DMS 273 (cell line): ENCODE data around the gene SPIC.
"Not testable (repeated sequence)": the region's sequence is repeated elsewhere in the genome, so short reads cannot be mapped to it uniquely, and the experiment has no call there.

ENCODE experiments used
- DNase-seq: peaks from one replicate; lab custom pipeline; 2025; ENCODE audit not compliant: unreplicated experiment; lab: John Stamatoyannopoulos, UW

The SPIC gene

DNA sequence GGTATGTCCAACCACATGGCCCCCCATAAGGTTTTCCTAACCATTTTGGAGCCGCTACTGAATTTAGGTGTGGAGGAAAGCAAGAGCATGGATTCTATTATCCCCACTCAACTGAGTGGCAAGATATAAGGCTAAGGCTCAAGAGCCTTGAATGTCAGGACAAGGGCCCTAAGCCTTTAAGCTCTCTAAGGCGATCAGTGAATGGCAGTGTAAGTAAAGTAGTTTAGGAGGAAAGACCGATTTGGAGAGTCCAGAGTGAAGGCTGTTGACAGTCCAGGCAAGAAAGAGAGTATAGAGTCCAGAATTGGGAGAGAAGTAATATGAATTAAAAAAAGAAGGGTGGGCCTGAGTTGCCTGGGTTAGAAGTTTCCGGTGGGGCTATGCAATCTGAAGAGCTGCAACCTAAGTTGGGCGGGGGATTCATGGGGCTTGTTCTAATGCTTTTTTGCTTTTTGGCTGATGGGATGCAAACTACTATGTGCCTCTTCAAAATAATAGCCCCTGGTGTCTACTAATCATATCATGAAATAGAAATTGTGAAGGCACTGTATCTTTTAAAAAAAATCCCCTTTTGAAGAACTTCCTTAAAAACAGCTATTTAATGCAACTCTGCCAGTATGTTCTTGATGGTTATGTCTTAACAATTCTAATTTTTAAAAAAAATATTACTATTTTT lies at the start of gene SPIC:
TSS of gene SPIC (plus strand) at position 626 of the 676 bp plus-strand sequence. CDS start 1,569 bp downstream, outside the sequence.
- no peak for DNase-seq

DNA sequence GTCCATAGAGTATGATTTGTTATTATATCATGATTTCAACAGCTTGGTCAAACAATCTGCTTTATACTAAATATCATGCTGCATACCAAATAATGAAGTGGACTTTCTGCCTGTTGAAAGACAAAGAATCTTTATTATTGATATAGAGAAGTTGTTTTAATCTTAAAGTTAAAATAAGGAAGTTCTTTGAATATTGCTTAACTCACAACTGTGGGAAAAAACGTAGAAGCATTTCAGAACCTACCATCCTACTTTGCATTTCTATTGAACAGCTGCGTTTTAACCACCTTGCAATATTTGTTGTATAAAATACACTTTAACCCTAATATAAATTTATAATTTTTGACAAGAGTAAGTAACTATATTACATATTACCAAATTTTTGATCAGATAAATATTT lies 44.7 kb upstream of the SPIC start:
- no peak for DNase-seq

DNA sequence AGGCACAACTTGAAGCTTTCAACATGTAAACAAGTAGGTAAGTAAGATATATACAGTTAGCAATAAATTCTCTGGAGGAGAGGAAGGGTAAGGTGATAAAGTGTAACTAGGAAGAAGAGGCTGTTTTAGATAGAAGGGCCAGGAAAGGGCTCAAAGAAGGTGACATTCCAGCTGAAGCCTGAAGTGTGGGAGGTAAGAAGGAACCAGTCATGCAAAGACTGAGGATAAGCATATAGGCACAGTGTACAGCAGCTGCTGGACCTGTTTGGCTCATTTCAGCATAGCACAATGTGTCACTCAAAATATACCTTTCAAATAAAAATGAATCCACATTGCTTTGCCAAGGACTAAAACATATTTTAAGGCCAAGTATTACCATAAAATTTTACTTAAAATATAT lies 39.0 kb upstream of the SPIC start:
- no peak for DNase-seq

DNA sequence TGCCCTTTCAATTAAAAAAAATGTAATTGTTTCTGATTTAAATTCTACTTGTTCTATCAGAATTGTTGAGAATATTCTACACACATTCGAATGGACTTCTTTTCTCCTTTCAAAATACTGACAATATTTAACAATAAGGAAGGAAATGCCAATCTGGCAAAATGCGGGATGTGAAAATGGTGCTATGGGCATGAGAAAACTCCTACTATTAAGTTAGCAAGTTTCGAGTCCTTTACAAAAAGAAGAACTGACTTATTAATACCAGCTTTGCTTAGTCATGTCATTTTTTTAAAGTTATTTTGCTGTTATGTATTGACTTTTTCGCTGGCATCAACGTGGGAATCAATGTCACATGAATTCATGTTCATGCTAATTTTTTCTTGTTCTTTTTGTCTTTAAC lies 35.9 kb upstream of the SPIC start:
- no peak for DNase-seq

DNA sequence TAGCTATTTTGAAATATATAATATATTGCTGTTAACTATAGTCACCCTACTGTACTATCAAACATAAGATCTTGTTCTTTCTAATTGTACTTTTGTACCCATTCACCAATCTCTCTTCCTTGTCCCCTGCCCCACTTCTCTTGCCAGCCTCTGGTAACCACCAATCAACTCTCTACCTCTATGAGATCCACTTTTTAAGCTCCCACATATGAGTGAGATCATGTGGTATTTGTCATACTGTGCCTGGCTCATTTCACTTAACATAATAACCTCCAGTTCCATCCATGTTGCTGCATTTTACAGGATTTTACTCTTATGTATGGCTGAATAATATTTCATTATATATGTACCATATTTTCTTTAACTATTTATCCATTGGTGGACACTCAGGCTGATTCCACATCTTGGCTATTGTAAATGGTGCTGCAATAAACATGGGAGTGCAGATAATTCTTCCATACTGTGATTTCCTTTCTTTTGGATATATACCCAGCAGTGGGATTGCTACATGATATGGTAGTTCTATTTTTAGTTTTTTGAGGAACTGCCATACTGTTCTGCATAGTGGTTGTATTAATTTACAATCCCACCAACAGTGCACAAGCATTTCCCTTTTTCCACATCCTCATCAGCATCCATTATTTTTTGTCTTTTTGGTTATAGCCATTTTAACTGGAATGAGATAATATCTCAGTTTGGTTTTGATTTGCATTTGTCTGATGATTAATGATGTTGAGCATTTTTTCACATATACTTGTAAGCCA lies 33.5 kb upstream of the SPIC start:
- no peak for DNase-seq

DNA sequence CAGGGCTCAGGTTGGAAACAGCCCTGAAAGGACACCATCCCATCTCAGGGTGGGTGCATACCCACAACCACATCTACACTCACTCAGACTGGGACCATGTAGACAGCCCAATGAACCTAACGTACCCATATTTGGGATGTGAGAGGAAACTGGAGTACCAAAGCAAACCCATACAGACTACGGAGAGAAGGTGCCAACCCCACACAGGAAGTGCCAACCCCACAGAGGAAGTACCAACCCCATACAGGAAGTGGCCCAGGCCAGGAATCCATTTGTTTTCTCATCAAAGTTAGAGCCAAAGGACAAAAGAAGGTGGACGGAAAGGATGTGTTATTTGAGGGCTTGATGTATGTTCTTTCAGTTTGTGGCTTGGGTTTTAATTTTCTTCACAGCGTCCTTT lies 19.5 kb upstream of the SPIC start:
- DNase-seq = no peak

DNA sequence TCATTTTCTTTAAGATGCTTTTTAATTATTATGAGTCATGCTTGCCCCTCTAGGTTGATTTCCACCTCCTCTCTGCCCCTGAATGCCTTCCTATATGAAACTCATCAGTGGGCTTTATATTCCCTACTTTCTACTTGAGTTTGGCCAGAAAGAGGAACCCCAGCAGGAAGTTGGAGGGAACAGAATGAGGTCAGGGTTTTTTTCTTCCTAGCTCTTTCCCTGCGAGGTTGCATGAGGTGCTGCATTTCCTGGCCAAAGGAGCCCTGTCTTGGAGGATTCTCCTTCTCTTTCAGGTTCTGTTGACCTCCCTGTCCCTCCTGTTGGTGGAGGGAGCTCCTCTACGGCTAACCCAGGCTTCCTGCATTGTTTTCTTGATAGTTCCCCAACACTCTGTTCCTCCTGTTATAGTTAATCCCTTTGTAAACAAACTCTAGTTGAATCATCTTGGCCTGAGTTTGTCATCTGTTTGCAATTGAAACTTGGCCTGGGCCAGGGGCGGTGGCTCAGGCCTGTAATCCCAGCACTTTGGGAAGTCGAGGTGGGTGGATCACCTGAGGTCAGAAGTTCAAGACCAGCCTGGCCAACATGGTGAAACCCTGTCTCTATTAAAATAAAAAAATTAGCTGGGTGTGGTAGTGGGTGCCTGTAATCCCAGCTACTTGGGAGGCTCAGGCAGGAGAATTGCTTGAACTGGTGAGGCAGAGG lies 15.3 kb upstream of the SPIC start:
- no peak for DNase-seq

DNA sequence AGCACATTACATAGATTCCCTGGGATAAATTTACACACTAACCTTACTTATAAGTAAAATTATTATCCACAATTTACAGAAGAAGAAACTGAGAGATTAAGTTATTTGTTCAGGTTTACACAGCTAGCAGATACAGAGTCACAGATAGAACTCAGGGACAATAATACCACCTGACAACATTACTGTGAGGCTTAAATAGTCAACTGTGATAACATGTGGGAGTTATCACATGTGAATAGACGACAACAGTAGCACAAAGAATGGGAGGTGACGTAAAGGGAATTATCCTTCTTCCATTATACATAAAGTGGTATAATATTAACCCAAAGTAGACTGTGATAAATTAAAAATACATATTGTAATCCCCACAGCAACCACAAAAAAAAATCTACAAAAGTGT lies 6.2 kb upstream of the SPIC start:
- DNase-seq = no peak

DNA sequence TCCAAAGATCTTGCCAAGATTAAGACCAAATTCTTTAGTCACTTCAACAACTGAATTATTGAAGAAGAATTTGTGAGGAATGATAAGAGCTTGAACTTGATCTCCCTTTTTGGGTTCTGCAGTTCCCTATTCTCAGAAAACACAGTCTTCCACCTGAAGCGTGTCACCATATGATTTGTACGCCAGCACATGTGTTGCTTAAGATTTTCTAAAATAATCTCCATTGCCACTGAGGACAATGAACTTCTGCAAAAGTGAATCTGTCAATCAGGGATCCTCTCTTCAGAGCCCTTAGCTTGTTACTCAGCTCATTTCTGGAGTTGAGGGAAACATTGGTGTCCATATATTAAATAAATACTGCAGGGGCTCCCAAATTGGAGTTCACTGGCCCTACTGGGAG lies 4.2 kb upstream of the SPIC start:
- no peak for DNase-seq

DNA sequence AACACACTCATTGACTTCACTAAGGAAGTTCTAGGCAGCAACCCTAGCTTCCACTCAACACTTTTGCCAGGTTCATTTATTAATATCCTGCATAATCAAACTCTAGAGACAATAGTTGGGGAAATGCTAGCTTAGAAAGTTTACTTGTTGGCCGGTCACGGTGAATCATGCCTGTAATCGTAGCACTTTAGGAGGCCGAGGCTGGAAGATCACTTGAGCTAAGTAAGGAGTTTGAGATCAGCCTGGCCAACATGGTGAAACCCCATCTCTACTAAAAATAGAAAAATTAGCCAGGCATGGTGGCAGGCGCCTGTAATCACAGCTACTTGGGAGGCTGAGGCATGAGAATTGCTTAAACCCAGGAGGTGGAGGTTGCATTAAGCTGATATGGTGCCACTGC lies 3.3 kb upstream of the SPIC start:
- not testable (repeated sequence) for DNase-seq

DNA sequence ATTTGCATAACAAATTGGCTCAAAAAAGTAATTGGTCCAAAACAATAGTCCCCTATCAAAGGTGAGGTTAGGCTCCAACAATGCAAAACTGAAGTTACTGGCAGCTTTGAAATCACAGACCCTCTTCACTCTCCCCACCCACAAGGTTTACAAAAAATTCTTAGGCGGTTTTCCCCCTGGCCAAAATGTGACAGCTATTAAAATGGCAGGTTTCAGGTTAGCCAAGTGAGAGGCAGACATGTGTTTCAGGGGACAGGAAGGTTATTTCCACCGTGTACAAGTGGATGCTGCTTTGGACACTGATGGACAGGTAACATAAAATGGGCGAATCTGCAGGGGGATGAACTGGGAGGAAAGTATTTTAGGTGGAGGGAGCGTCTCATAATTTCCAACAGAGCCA lies 888 bp upstream of the SPIC start:
- no peak for DNase-seq

DNA sequence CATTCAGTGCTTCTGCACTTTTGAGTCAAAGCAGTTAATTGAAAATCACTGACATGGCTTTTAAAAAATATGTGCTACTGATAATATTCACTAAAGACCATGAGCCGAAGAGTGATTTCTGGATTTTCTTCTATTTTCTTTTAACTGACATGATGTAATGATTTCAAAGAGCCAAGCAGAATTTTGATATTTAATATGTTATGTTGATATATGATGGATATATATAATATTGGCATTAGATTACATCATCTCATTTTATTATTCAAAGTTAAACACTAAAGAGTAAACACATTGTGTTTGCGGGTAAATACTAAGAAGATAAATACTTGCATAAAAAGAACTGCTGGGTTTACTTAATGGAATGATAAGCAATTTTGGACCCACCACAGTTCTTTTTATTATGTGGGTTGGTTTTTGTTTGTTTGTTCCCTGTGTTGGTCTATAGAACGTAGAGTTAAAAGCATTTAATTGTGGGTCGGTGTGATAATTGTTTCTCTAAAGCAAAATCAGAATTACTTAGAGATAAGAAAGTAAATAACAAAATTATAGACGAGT lies 692 bp downstream of the SPIC start:
- no peak for DNase-seq

DNA sequence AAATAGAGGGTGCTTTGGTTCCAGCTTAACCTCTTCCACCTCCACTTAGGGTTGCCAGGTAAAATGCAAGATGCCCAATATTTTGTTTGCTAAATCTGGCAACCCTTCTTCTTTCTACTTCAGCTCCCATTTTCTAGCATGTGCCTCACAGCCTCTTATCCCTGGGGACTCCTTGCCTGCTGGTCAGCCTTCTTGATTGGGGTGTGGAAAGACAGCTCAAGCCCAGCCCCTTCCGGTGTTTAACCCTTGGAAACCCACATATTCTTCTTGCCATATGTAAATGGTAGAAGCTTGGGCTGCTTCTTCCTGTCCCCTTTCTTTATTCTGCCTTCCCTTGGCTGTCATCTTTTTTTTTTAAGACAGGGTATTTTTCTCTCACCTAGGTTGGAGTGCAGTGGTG lies 5.7 kb downstream of the SPIC start:
- peak; percentile 9 for DNase-seq

DNA sequence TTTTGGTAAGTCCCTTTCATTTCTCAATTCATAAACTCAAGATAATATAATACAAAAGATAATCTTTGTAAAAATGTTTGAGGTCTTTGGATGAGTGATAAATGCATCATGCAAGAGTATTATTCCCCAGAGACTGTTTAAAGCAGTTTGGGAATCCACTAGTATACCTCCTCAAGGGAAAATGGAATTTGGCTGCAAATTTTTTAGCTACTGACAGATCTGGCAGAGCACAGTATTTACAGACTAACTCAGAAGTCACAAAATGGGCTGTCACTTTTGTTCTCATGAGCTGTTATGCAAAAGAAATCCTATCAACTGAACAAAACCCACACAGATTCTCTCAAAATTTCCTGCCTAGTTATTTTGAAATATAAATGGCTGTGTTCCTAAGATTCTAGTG lies 9.9 kb downstream of the SPIC start:
- DNase-seq = no peak

DNA sequence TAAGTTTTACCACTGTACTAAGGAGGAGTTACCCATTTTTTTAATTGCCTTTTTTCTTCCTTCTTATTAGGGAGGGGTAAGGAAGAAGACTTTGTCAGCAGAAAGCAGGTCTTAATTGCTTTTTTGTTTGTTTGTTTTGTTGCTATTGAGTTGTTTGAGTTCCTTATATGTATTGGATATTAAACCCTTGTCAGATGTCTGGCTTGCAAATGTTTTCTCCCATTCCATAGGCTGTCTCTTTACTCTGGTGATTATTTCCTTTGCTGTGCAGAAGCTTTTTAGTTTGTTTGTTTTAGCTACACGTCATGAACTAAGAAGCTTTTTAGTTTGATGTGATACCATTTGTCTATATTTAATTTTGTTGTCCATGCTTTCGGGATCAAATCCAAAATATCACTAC lies 13.3 kb downstream of the SPIC start:
- no peak for DNase-seq

DNA sequence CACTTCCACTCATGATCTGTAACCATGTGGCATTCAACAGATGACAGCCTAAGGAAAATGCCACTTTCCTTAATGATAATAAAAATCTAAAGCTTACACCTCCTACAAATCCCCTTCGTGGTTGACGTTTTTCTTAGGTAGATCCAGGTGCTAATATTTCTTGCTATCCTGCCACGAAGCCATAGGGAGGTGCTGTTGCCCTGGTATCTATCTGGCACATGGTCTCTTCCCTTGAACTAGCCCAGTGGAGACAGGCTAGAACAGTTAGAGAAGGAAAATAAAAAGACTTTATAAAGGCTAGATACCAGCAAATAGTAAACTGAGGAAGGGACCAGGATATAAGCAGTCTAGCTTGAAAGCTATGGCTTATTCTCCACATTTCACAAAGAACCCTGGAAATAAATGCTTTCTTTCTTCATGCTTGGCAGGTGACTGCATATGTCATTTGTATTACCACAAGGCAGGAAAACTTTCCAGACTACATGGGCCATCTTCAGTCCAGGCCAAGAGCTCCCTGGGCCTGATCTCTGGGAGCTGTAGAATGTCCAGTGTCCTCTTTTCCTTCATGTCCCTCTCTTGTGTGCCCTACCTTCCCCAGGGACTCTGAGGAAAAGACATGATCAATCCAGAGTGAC lies 15.3 kb downstream of the SPIC start:
- peak; percentile 45 for DNase-seq

DNA sequence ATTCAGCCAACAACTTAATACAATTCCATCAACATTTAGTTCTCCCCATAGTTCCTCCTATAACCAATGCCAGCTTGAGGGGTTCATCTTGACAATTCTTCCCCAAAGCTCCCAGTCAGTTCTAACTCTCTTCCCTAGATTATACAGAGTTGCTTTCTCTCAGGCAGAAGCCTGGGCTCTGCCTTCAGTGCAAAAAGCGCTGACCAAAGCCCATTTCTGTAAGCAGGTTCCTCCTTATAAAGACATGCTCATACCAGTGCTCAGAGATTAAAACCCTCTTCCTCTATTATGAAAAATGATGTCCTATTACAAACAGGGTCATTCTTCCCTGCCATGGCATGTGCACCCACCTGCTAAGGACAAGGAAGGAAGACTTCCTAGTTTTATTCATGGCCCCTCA lies 16.2 kb downstream of the SPIC start:
- no peak for DNase-seq

DNA sequence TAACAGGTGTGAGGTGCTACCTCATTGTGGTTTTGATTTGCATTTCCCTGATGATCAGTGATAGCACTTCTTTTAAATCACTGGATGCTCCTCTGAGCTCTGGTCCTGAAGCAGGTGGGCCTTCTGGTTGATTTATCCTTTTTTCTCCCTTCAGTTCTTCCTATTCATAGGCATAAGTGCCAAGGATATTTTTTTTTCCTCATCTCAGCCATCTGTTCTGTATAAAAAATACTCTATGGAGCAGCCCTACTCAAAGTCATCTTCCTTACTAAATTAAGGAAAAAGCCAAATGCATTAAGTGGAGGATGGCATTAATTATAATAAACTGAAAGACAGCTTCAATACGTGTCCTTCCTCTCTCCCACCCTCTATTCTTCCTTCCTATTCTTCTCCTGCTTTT lies 18.4 kb downstream of the SPIC start:
- DNase-seq = no peak

DNA sequence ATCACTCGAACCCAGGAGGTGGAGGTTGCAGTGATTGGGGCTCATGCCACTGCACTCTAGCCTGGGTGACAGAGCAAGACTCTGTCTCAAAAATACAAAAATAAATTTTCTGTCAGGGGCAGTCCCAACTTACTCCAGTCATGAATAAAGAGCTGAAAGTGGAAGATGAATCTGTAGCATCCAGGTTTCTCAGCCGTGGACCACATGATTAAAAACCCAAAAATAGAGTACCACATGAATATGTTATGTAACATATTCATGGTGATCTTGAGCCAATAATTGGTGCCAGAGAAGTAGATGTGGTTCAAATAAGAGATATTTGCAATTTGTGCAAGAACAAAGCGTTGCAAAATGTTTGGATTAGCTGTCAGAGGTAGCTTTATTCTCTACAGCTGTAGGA lies 23.1 kb downstream of the SPIC start:
- no peak for DNase-seq

DNA sequence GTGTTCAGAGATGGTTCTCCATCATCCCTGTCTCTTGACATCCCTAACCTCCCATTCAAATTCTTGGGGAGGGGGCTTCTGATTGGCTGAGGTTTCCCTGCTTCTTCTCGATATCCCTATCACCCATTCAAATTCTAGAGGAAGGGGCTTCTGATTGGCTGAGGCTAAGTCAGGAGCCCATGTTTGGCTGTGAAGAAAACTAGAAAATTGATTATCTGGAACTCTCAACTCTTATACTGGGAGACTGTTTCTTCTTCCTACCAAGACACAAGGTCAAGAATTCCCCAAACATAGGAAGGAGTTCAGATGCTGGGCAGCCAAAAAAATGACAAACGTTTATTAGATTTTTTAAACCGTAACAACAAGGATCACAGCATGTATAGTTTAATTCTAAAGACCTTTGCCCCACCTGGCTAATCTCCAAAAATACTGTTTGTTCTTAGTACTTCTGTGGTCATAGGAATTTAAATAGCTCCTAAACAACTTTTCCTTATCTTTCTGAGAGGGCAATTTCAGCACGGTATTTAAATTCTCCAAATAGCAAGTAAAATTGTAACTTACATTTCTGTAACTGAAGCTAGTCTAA lies 26.4 kb downstream of the SPIC start:
- peak; percentile 4 for DNase-seq

DNA sequence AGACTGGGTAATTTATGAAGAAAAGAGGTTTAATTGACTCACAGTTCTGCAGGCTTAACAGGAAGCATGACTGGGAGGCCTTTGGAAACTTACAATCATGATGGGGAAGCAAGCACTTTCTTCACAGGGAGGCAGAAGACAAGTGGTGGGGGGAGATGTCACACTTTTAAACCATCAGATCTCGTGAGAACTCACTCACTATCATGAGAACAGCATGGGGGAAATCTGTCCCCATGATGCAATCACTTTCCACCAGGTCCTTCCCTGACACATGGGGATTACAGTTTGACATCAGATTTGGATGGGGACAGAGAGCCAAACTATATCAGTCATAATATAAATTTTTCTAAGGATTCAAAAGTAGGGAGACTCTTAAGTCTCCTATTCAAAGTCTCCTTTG lies 46.0 kb downstream of the SPIC start:
- DNase-seq = no peak
